Fibroblast of skin of right quadriceps (primary cell): Measurements from ENCODE around the gene RAB36.

ENCODE experiments used
- DNase-seq: peaks from one replicate; pipeline ENCODE4 v3.0.0-alpha.2; 2013

RAB36 gene

DNA sequence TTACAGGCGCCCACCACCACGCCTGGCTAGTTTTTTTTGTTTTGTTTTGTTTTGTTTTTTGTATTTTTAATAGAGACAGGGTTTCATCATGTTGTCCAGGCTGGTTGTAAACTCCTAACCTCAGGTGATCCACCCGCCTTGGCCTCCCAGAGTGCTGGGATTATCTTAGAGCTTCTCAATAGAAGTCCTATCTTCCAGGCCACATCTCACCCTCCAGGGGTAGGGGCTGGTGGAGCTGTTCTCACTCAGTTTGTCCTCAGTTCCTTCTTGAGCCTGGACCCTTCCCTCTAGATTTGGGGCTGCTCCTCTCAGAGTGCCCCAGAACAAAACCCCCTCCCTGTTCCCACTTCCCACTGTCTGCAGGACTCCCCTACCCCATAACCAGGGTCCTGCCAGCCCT lies 66.3 kb downstream of the RAB36 start:
- no peak for DNase-seq

DNA sequence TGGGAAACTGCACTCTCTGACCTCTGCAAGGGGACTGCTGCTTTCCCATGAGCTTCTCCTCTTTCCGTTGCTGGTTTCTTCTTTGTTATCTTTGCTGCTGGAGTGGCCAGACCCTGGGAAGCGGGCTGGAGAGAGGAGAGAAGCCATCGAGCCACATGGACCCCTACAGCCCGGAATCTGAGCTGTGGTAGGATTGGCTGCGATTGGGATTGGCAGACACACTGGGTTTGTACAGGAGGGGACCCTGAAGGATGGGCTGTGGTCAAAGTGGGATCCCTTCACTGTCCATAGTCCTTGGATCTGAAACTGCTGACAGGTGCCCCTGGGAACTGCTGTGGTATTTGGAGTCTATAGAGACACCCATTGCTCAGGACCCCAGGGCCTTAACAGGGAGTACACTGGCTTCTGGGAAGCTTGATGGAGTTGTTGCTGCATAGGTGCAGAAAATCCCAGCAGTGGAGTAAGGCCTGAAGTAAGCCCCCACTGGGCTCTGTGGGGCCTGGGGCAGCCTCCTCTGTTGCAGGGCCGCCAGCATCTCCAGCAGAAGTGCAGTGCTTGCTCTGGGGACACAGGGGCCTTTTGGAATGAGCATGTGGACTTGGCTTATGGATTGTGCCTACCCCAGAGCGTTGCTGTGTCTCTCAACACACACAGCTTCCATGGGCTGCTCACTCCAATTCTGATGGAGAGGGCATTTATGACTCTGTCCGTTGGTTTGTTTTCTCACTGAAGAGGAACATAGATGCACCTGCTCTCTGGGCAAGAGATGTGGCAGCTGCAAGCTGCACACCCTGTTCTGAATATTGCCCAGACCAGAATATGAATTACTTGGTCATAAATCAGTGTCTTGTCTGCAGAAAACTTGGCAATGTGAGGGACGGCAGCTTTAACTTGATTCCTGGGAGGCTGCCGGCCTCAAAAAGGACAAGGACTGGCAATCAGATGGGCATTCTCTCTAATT lies 67.1 kb downstream of the RAB36 start:
- no peak for DNase-seq

DNA sequence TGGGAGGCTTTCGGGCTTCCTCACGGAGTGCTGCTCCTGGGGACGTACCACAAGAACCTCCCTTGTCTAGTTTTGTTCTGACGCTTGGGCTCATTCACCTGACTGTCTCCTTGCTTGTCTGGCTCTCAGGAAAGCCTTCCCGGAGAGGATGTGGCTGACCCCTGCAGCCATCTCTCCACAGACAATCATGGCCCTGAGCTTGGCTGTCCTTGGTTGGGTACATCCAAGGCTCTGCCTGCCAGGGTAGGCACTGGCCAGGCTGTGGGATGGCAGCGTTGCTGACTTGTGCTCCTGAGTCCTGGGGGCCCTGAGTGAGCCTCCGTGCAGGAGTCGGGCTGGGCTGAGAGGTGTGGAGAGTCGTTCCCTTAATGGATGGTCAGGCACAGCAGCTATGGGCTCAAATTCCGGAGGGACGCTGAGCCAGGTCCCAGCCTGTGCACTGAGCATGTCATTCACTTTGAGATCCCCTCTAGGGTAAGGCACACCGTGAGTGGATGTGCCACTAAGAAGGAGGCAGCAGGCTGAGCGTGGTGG lies 67.8 kb downstream of the RAB36 start:
- no peak for DNase-seq

DNA sequence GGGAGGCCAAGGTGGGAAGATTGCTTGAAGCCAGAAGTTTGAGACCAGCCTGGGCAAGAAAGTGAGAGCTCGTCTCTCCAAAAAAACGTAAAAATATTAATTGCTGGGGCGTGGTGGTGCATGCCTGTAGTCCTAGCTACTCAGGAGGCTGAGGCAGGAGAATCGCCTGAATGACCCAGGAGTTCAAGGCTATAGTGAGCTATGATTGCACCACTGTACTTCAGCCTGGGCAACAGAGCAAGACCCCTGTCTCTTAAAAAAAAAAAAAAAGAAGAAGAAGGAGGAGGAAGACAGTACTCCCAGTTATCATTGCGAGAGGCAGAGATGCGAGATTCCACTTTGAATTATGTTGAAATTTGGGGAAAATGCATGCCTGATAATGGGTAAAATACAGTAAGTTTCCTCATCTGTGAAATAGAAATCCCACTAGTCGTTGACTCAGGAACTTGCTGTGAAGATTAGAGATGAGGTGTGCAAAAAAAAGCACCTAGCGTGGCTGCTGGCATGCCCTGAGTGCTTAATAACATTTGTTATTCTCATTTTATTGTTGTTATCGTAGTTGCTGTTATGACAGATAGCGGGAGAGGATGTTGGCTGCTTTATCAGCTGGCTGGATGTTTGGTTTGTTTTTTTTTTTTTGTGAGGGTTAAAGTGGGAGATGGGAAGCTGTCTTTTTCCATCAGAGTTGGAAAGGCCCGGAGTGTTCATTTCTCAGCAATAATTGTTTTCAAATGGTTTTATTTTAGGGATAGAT lies 68.5 kb downstream of the RAB36 start:
- DNase-seq, result no peak
